Left ventricle myocardium inferior (tissue), 1 donor: ENCODE measurements around the gene CHIT1. TPM values are rescaled to one million over a fixed set of nuclear protein-coding genes. Genes with fewer than 3 reads are reported as not detected.
"Not testable (repeated sequence)": the region's sequence is repeated elsewhere in the genome, so short reads cannot be mapped to it uniquely, and the experiment has no call there.

Source experiments
- DNase-seq: peaks from one replicate; pipeline ENCODE4 v3.0.0-alpha.2; 2020
- H3K27ac ChIP-seq: fragments of 200-600 bp; replicated peaks from 2 replicates; pipeline ENCODE4 v1.8.0; 2021
- H3K27me3 ChIP-seq: fragments of 200-600 bp; 2 replicates; pipeline ENCODE4 v1.8.0; 2021; ENCODE audit warnings: low read depth
- H3K36me3 ChIP-seq: fragments of 200-600 bp; 2 replicates; pipeline ENCODE4 v1.8.0; 2021
- H3K4me1 ChIP-seq: fragments of 200-600 bp; 2 replicates; pipeline ENCODE4 v1.8.0; 2021
- H3K4me3 ChIP-seq: fragments of 200-600 bp; 2 replicates; pipeline ENCODE4 v1.8.0; 2021; ENCODE audit warnings: mild to moderate bottlenecking, moderate library complexity
- H3K9me3 ChIP-seq: fragments of 200-600 bp; replicated peaks from 2 replicates; pipeline ENCODE4 v1.8.0; 2021
- intact Hi-C: fragments of 100-400 bp; cut with micrococcal nuclease; formaldehyde crosslinking; loops from one replicate; pipeline ENCODE4 v1.11.0; 2022
- total RNA-seq: library from RNA; stranded (reverse); fragmentation: NEBNext Ultra II Directional; extraction: Animal tissue kit (Norgen Biotek cat#: 25700); gene quantifications from one replicate; pipeline ENCODE4 v1.2.1, GENCODE V29; 2021
- TF ChIP-seq, protein P1 (sequence below): fragments of 200-600 bp; IDR thresholded peaks from 2 replicates; pipeline ENCODE4 v1.8.0; 2021; ENCODE audit warnings: antibody characterized with exemption, mild to moderate bottlenecking, borderline replicate concordance
- donor health status: DM: no; HTN: yes; CAD: no; lungs with severe emphysema.

CHIT1 gene
- total RNA-seq, 1 donor from 2014 or later, result not detected

DNA sequence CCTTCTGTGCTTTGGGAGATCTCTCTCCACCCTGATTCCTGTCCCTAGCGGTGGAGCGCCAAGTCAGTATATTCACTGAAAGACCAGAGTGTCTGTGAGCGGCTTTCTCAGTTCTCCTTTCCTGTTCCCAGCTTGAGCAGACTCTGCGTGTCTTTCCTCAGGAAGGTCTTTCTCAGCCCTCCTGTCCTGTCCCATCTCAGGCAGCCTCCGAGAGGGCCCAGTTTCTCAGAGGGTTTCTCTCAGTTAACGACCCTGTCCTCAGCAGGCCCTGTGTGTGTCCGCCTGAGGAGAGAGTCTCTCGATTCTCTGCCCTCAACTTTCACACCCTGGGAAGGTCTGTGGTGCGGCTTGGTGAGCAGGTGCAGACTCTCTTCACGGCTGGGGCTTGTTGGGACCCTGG lies 34.0 kb upstream of the CHIT1 start:
- no peak for DNase-seq
- intact Hi-C loops, result no loop called here
- TF ChIP-seq, protein P1, sequence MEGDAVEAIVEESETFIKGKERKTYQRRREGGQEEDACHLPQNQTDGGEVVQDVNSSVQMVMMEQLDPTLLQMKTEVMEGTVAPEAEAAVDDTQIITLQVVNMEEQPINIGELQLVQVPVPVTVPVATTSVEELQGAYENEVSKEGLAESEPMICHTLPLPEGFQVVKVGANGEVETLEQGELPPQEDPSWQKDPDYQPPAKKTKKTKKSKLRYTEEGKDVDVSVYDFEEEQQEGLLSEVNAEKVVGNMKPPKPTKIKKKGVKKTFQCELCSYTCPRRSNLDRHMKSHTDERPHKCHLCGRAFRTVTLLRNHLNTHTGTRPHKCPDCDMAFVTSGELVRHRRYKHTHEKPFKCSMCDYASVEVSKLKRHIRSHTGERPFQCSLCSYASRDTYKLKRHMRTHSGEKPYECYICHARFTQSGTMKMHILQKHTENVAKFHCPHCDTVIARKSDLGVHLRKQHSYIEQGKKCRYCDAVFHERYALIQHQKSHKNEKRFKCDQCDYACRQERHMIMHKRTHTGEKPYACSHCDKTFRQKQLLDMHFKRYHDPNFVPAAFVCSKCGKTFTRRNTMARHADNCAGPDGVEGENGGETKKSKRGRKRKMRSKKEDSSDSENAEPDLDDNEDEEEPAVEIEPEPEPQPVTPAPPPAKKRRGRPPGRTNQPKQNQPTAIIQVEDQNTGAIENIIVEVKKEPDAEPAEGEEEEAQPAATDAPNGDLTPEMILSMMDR, result no peak
- Histone ChIP-seq H3K36me3 (no peaks in the 10 kb centered on the region), H3K27ac (no peak overlapping the region), H3K27me3 (no peaks in the 10 kb centered on the region), H3K9me3 (no peaks in the 10 kb centered on the region), H3K4me3 (no peak overlapping the region), H3K4me1 (peaks cover 7% of the 10 kb centered on the region)

DNA sequence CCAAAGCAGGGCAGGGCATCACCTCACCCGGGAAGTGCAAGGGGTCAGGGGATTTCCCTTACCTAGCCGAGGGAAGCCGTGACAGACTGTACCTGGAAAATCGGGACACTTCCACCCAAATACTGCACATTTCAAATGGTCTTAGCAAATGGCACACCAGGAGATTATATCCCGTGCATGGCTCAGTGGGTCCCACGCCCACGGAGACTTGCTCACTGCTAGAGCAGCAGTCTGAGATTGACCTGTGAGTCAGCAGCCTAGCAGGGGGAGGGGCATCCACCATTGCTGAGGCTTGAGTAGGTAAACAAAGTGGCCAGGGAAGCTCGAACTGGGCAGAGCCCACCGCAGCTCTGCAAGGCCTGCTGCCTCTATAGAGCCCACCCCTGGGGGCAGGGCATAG lies 27.2 kb upstream of the CHIT1 start:
- intact Hi-C loops, H3K36me3 ChIP-seq, H3K4me3 ChIP-seq, DNase-seq, H3K27ac ChIP-seq, H3K4me1 ChIP-seq: not testable (repeated sequence)
- peaks cover 44% of the 10 kb centered on the region for H3K27me3 ChIP-seq
- peaks cover 11% of the 10 kb centered on the region for H3K9me3 ChIP-seq

- DNase-seq, intact Hi-C loops, H3K4me1 ChIP-seq, H3K4me3 ChIP-seq, H3K27ac ChIP-seq, H3K36me3 ChIP-seq: not testable (repeated sequence)
- Histone ChIP-seq H3K9me3 (peaks cover 11% of the 10 kb centered on the region), H3K27me3 (peaks cover 49% of the 10 kb centered on the region)
Observed at GRCh38 chr1:203254782-203255181, 25.3 kb upstream of the CHIT1 start.

DNA sequence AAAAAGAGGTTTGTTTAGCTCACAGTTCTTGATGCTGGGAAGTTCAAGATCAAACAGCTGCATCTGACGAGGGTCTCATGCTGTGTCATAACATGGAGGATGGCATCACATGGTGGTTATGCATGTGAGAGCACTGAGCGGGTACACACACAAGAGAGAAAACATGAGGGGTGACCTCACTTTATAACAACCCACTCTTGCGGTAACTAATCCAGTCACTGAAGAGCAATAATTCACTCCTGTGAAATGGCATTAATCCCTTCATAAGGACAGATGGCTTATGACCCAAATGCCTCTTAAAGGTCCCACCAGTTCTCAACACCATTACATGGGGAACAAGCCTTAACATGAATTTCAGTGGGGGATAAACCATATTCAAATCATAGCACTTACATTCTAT lies 23.2 kb upstream of the CHIT1 start:
- H3K9me3 ChIP-seq, result peaks cover 15% of the 10 kb centered on the region
- no peaks in the 10 kb centered on the region for H3K36me3 ChIP-seq
- intact Hi-C loops, result no loop called here
- H3K4me3 ChIP-seq, result no peak overlapping the region
- no peak overlapping the region for H3K27ac ChIP-seq
- H3K27me3 ChIP-seq, result peaks cover 50% of the 10 kb centered on the region
- no peaks in the 10 kb centered on the region for H3K4me1 ChIP-seq
- no peak for DNase-seq
- TF ChIP-seq, protein P1, result no peak

- Histone ChIP-seq H3K36me3 (no peaks in the 10 kb centered on the region), H3K9me3 (peaks cover 15% of the 10 kb centered on the region), H3K27ac (no peak overlapping the region), H3K4me1 (no peaks in the 10 kb centered on the region), H3K4me3 (no peak overlapping the region), H3K27me3 (peaks cover 42% of the 10 kb centered on the region)
- DNase-seq, result no peak
- intact Hi-C loops, result no loop called here
- TF ChIP-seq, protein P1, result no peak
Observed at GRCh38 chr1:203251466-203251865, 22.0 kb upstream of the CHIT1 start.

GRCh38 chr1:203250911-203251310 lies 21.4 kb upstream of the CHIT1 start:
- no peak for DNase-seq
- TF ChIP-seq, protein P1, result no peak
- intact Hi-C loops, result no loop called here
- H3K27ac ChIP-seq, result no peak overlapping the region
- no peaks in the 10 kb centered on the region for H3K36me3 ChIP-seq
- no peak overlapping the region for H3K4me3 ChIP-seq
- H3K27me3 ChIP-seq, result peaks cover 39% of the 10 kb centered on the region
- H3K9me3 ChIP-seq, result peaks cover 15% of the 10 kb centered on the region
- no peaks in the 10 kb centered on the region for H3K4me1 ChIP-seq

DNA sequence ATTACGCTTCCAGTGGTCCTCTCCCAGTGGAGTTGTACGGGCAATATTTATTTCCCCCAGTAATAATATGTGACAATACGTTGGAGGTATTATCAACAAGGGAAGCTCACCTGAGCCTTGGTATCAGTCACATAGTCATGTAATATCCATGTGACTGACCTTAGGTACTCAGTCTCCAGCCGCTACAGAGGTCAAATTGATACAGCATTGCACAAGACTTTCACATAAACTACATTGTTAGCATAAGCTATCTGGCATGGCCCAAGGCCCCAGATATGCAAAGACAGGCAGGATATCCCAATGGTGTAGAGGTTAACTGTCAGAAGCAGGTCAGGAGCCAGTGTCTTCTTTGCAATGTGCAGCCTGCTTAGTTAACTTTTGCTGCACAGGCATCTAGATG lies 15.3 kb upstream of the CHIT1 start:
- Histone ChIP-seq H3K27me3 (peaks cover 16% of the 10 kb centered on the region), H3K4me3 (no peak overlapping the region), H3K27ac (no peak overlapping the region), H3K4me1 (no peaks in the 10 kb centered on the region), H3K36me3 (no peaks in the 10 kb centered on the region), H3K9me3 (peaks cover 4% of the 10 kb centered on the region)
- intact Hi-C loops, result no loop called here
- no peak for DNase-seq
- TF ChIP-seq, protein P1, result no peak

DNA sequence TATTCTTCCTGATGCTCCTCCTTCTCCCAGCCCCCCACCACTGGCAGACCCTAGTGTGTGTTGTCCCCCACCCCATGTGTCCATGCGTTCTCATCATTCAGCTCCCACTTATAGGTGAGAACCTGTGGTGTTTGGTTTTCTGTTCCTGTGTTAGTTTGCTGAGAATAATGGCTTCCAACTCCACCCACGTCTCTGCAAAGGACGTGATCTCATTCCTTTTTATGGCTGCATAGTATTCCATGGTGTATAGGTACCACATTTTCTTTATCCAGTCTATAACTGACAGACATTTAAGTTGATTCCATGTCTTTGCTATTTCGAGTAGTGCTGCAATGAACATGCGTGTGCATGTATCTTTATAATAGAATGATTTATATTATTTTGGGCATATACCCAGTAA lies 12.2 kb upstream of the CHIT1 start:
- H3K4me1 ChIP-seq, H3K27ac ChIP-seq, intact Hi-C loops, H3K9me3 ChIP-seq, H3K36me3 ChIP-seq, DNase-seq, H3K4me3 ChIP-seq: not testable (repeated sequence)
- H3K27me3 ChIP-seq, result peaks cover 27% of the 10 kb centered on the region
